ENCODE results near the gene KIF13A. TPM values are rescaled to one million over a fixed set of nuclear protein-coding genes. Genes with fewer than 3 reads are reported as not detected.

The KIF13A gene
- total and polyA plus RNA-seq, 10 of the 15 experiments (the other 5 are each of a cell fraction or from before 2014, with no cell fraction given): 0.02 to 0.26 (median 0.13) TPM; not detected in 2

- no peak for TF ChIP-seq POLR2AphosphoS5 (IDR thresholded peaks at IDR 0.05; ENCODE audit: low read length)
- peak; percentile 69 for TF ChIP-seq MEF2B (IDR thresholded peaks at IDR 0.05; ENCODE audit: partially characterized antibody, poor library complexity, severe bottlenecking)
- TF ChIP-seq NR2F1 (conservative IDR thresholded peaks at IDR 0.05): no peak; the same call in 1 of the 2 replicates
- TF ChIP-seq HDAC6 (IDR thresholded peaks at IDR 0.05; ENCODE audit: unreplicated experiment): no peak
- TF ChIP-seq ZNF622 (IDR thresholded peaks at IDR 0.05): no peak
Measured at GRCh38 chr6:17987697-17988421, 424 bp upstream of the KIF13A start (continued).

GRCh38 chr6:17986656-17987446 is 584 bp downstream of the KIF13A start:
- Histone ChIP-seq H3K36me3 (ENCODE audit: control insufficient read depth in 2 of 2, insufficient read depth in 2 of 2, low read length in 1 of 2) (no peaks in the 10 kb centered on the region), H3K27ac (ENCODE audit: control insufficient read depth, insufficient read depth) (no peak overlapping the region), H3K4me2 (ENCODE audit: control insufficient read depth, insufficient read depth) (peak overlapping the region; percentile 72), H3K79me2 (ENCODE audit: control insufficient read depth, insufficient read depth, low read length) (no peaks in the 10 kb centered on the region), H4K20me1 (ENCODE audit: control insufficient read depth, insufficient read depth) (no peaks in the 10 kb centered on the region), H3K4me1 (ENCODE audit: control insufficient read depth, insufficient read depth, low read length) (peaks cover 6% of the 10 kb centered on the region), H3K4me3 (no peak overlapping the region), H3K27me3 (replicated peaks in 1 of 2; ENCODE audit: control insufficient read depth in 2 of 2, insufficient read depth in 2 of 2, low read length in 1 of 2) (peaks cover 6 to 21% of the 10 kb centered on the region in 2 experiments), H2AFZ (ENCODE audit: control insufficient read depth, low read depth, low read length) (peak overlapping the region; percentile 29; the same call in 1 of the 2 replicates), H3K9me3 (replicated peaks; ENCODE audit: control insufficient read depth, insufficient read depth, low read length) (no peaks in the 10 kb centered on the region), H3K9ac (ENCODE audit: control insufficient read depth, insufficient read depth, low read length) (no peak overlapping the region)
- RAD21 ChIA-PET (ENCODE audit: unreplicated experiment): interaction anchor here (0.6 kb wide), 1 partner anchor 274 kb away, joined by 3 read pairs; no protein-coding TSS in a partner anchor
- intact Hi-C loops (cut with micrococcal nuclease; ENCODE audit: unreplicated experiment) (loop anchor here (5.0 kb wide), 3 partner anchors 105 to 280 kb away; partner anchors contain the start of genes NHLRC1 and NUP153), in situ Hi-C loops (cut with MboI) (no loop called here)
- BruUV-seq (replicated peaks): no TSS peak
- WGBS (ENCODE audit: insufficient coverage, insufficient replicate concordance, low lambda C conversion rate, missing lambda C conversion rate): 4% methylated on average over 40 of the region's 65 CpGs
- POLR2A ChIA-PET: no interaction called here
- ATAC-seq (peak; percentile 16; the same call in 2 of the 3 replicates), FAIRE-seq (no peak), DNase-seq (ENCODE audit: low read depth, low spot score) (no peak)
- SMC1A ChIA-PET (ENCODE audit: uncharacterized antibody, unreplicated experiment): no interaction called here
- CTCF ChIA-PET: no interaction called here
- TF ChIP-seq DPF2 (IDR thresholded peaks at IDR 0.05): no peak
- TF ChIP-seq YY1 (IDR thresholded peaks at IDR 0.05; ENCODE audit: low read depth, low read length): 0 out of 2 replicates have a peak, but pooled peaks have one; percentile 3

All from GM12878 (cell line).